Chondrocyte (in vitro differentiated cells): Measurements from ENCODE around the gene PMPCA. TPM values are rescaled to one million over a fixed set of nuclear protein-coding genes. Genes with fewer than 3 reads are reported as not detected.
A peak's percentile ranks its signal among the peaks of the same experiment; 100 is the strongest.

ENCODE experiments used
- DNase-seq: peaks from one replicate; pipeline ENCODE4 v3.0.0; 2021; ENCODE audit warnings: mixed read lengths, low spot score
- H3K27ac Mint-ChIP-seq: one replicate; pipeline ENCODE4 v1.8.0; 2021; ENCODE audit warnings: mild to moderate bottlenecking, moderate library complexity, mixed read lengths; ENCODE audit not compliant: unreplicated experiment
- H3K27me3 Mint-ChIP-seq: 2 replicates; pipeline ENCODE4 v1.8.0; 2021; ENCODE audit warnings: low read depth, mixed read lengths
- H3K36me3 Mint-ChIP-seq: 2 replicates; pipeline ENCODE4 v1.8.0; 2021; ENCODE audit warnings: low read depth, mixed read lengths
- H3K4me1 Mint-ChIP-seq: 2 replicates; pipeline ENCODE4 v1.8.0; 2021; ENCODE audit warnings: low read depth, mild to moderate bottlenecking, mixed read lengths
- H3K4me3 Mint-ChIP-seq: one replicate; pipeline ENCODE4 v1.8.0; 2021; ENCODE audit warnings: mild to moderate bottlenecking, moderate library complexity, mixed read lengths; ENCODE audit not compliant: unreplicated experiment
- H3K9me3 Mint-ChIP-seq: 2 replicates; pipeline ENCODE4 v1.8.0; 2021; ENCODE audit warnings: low read depth, mixed read lengths
- long read RNA-seq: library from polyadenylated mRNA; stranded (forward); transcript quantifications from one replicate; pipeline ENCODE4 v2.0.0, GENCODE V29; 2021
- total RNA-seq: library from RNA; stranded (reverse); gene quantifications from 3 replicates; pipeline ENCODE4 v1.2.1, GENCODE V29; 2021
- TF ChIP-seq, protein P1 (sequence below): fragments of 200-600 bp; sonication (generic); IDR thresholded peaks from 2 replicates; pipeline ENCODE4 v1.5.0; 2021; ENCODE audit warnings: antibody characterized with exemption, mild to moderate bottlenecking, moderate library complexity

The PMPCA gene
- 42.5 to 64.8 TPM (median 43.9 TPM) in 3 replicates for total RNA-seq
- long read RNA-seq, transcript PMPCA-201 (13 exons, 2,174 nt) = major isoform, 151 of 182 reads
- long read RNA-seq, partial matches to known transcripts = 4 of 182 reads
- long read RNA-seq, other reads (novel, unspliced or antisense) = 27 of 182 reads

DNA sequence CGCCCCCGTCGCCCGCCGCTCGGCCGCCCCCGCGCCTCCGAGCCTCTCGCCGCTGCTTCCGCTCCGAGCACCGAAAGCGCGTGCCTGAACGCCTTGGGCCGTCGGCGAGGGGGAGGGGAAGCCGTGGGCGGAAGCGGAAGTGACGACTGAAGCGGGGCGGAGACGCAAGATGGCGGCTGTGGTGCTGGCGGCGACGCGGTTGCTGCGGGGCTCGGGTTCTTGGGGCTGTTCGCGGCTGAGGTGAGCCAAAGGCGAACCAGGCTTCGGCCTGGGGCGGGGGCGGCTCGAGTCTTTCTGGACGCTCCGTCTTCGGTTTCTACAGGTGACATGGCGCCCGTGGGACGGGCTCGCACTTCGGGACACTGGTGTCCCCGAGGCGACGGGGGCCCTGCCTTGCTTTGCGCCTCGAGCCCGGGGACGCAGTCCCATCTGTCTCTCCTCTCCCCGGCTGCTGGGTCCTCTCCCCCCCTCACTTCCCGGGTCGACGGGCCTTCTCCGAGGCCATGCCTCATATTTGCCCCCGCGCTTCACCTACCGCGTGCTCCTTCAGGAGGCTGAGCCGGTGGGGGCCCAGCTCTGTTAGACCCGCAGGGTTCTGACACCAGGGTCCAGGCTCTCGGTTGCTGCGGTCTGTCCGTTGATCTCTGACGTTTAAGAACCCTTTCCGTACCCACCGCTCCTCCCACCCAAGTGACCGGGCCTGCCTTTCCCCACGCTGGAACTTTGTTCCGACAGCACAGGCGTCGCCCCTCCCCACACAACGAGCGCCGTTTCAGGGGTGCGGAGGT lies at the start of gene PMPCA, which contains the start of gene ENTR1:
PMPCA (plus strand) TSS at position 159 of the 788 bp plus-strand sequence; CDS start at position 170, 11 bp downstream.
ENTR1 (minus strand) TSS at position 115 of the 788 bp plus-strand sequence. CDS start 217 bp downstream, outside the sequence.
- Mint-ChIP-seq H3K4me3 (peak within 1 kb of the TSS; percentile 89), H3K27ac (peak within 1 kb of the TSS; percentile 88), H3K4me1 (peaks cover 33% of the 10 kb centered on the region), H3K27me3 (no peaks in the 10 kb centered on the region), H3K9me3 (no peaks in the 10 kb centered on the region), H3K36me3 (peaks cover 24% of the 10 kb centered on the region)
- TF ChIP-seq, protein P1, sequence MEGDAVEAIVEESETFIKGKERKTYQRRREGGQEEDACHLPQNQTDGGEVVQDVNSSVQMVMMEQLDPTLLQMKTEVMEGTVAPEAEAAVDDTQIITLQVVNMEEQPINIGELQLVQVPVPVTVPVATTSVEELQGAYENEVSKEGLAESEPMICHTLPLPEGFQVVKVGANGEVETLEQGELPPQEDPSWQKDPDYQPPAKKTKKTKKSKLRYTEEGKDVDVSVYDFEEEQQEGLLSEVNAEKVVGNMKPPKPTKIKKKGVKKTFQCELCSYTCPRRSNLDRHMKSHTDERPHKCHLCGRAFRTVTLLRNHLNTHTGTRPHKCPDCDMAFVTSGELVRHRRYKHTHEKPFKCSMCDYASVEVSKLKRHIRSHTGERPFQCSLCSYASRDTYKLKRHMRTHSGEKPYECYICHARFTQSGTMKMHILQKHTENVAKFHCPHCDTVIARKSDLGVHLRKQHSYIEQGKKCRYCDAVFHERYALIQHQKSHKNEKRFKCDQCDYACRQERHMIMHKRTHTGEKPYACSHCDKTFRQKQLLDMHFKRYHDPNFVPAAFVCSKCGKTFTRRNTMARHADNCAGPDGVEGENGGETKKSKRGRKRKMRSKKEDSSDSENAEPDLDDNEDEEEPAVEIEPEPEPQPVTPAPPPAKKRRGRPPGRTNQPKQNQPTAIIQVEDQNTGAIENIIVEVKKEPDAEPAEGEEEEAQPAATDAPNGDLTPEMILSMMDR = no peak
- DNase-seq = peak; percentile 95

DNA sequence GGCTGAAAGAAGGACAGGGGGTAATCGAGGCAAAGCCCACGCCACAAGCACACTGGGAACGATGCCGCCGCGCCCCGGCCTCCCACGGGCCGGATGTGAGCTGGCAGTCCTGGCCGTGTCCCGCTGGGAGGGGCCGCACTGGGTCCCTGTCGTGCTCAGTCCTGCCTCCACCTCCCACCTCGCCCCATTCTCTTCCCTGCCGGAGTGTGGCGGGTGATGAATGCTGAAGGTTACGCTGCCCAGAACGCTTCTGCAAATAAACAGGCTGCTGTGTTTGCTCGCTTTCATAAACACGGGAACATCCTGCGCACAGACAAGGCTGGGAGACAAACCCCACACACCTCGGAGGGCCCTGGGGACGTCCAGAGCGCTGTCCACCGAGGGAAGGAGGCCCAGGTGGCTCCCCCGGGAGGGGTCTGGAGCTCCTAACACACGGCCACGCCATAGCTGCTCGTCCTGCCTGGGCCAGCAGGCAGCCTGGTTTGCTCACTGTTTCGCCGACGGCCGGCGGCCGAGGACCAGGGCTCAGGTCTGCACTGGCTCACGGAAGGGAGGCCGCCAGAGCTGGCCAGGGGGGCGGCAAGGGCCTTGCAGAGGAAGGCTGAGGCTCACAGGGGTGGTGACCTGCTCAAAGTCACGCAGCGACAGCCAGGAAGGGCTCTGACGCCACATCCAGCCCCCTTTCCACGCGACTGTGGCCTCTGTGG lies 49.3 kb upstream of the PMPCA start:
- H3K4me3 Mint-ChIP-seq = no peak overlapping the region
- TF ChIP-seq, protein P1 = no peak
- DNase-seq = no peak
- H3K9me3 Mint-ChIP-seq = no peaks in the 10 kb centered on the region
- H3K27ac Mint-ChIP-seq = no peak overlapping the region
- no peaks in the 10 kb centered on the region for H3K27me3 Mint-ChIP-seq
- H3K36me3 Mint-ChIP-seq = no peaks in the 10 kb centered on the region
- H3K4me1 Mint-ChIP-seq = peaks cover 8% of the 10 kb centered on the region

GRCh38 chr9:136361754-136362449 lies 48.6 kb upstream of the PMPCA start:
- Mint-ChIP-seq H3K4me3 (no peak overlapping the region), H3K36me3 (no peaks in the 10 kb centered on the region), H3K4me1 (peaks cover 8% of the 10 kb centered on the region), H3K27me3 (no peaks in the 10 kb centered on the region), H3K27ac (no peak overlapping the region), H3K9me3 (no peaks in the 10 kb centered on the region)
- no peak for DNase-seq
- TF ChIP-seq, protein P1 = no peak

- no peaks in the 10 kb centered on the region for H3K36me3 Mint-ChIP-seq
- no peaks in the 10 kb centered on the region for H3K9me3 Mint-ChIP-seq
- peak overlapping the region; percentile 45 for H3K27ac Mint-ChIP-seq
- no peaks in the 10 kb centered on the region for H3K27me3 Mint-ChIP-seq
- H3K4me1 Mint-ChIP-seq = peaks cover 8% of the 10 kb centered on the region
- H3K4me3 Mint-ChIP-seq = no peak overlapping the region
- DNase-seq = no peak
- TF ChIP-seq, protein P1 = no peak
These were observed 48.0 kb upstream of the PMPCA start for GRCh38 chr9:136362450-136362784.
